GM18873 (cell line): ENCODE measurements around the gene CWC27.

Source experiments
- ATAC-seq: cut with Tn5 transposase; IDR thresholded peaks from one replicate; pipeline ENCODE4 v1.9.1; 2021; ENCODE audit warnings: mild to moderate bottlenecking, moderate library complexity, moderate number of reproducible peaks; ENCODE audit not compliant: unreplicated experiment, low FRiP score

Gene CWC27

GRCh38 chr5:65061250-65061973 is 292.7 kb downstream of the CWC27 start:
- peak; percentile 38 for ATAC-seq

- ATAC-seq: peak; percentile 15
These were observed 293.2 kb downstream of the CWC27 start for GRCh38 chr5:65061974-65062353.

DNA sequence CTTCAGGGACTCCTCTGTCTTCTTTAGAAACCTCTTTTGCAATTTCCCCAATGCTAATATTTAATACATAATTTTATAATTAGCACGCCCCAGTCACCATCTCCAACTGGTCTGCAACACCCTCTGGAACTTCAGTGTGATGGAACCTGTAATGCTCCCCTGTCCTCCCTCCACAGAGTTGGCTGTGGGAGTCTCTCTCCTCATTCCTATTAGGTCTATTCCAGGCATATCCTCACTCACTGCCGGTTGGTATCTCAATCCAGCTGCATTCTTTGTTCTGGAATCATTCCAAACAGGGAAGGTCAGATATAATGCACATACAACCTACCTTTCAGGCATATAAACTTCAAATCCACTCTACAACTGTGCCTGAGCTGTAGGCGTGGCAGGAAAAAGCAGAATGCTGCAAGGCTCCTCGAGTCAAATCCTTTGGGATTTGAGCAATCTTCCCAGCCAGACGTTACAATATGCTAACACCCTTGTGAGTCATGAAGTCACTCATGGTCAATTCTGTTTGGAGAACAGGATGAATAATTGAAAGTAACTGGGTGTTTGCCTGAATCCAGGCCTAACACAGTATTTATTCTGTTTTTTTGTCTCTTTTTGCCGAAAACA is 293.8 kb downstream of the CWC27 start:
- no peak for ATAC-seq

DNA sequence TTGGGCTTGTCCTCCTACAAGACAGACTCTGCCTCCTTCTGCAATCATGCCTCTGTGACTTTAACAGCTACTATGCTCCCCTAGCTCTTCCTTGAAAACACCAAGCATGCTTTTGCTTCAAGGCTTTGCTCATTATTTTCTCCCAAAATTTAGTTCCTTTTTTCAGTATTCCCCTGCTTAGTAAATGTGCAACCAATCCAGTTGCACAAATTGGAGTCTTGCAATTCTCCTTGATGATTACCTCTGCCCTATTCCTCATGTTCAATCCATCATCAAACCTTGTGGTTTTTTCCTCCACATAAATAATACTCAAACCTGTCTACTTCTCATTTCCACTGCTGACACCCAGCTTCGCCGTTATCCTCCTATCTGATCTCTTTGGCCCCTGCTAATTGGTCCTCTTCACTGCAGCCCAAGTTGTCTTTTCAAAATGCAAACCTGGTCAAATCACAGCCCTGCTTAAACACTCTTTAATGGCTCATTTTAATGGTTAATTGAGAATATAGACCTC is 296.3 kb downstream of the CWC27 start:
- no peak for ATAC-seq

DNA sequence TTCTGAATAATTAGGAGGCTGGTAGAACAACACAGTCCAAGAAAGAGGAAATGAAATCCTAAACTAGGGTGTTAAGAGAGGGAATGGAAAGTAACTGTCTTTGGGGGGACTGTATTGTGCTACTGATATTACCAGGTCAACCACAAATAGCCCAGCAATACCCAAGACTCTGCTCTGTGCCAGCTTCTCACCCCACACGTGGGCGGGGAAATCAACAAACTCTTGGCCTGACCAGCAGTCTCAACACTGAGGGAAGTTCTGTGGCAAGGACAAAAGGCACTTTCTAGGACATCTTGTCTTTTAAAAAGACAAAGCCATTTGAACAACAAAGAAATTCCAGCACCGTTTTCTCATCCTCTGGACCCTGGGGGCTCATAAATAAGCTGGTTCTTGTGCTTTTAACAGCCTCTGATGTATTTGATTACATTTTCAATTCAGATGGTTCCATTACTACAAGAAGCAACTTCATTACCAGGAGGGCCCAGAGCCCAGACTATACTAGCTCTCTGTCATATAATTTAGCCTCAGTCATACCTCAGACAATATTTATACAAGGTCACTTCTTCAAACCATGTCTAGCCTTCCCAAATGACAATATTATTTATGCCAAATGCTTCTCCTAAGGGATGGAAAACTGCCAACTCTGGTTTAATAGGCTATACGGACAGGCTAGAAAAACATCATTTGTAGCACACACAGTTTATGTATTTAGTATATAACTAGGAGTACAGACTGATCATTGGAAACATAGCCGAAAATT is 297.8 kb downstream of the CWC27 start:
- peak; percentile 88 for ATAC-seq

GRCh38 chr5:65067147-65067506 is 298.4 kb downstream of the CWC27 start:
- no peak for ATAC-seq
